GM12878 (cell line): ENCODE data around the gene SHANK1.

Experiments
- CEBPB ChIP-seq, 2 experiments: fragments of 150-350 bp in 1 of 2; IDR thresholded peaks; 2 replicates each; pipeline ENCODE4 v1.6.1; 2012 to 2014; ENCODE audit warnings: low read depth in 2 of 2, low read length in 2 of 2, borderline replicate concordance in 1 of 2, inconsistent platforms in 1 of 2
- SIN3A ChIP-seq: IDR thresholded peaks from 2 replicates; pipeline ENCODE4 v1.6.1; 2012; ENCODE audit warnings: low read depth, low read length, improper control_type of control experiment

DNA sequence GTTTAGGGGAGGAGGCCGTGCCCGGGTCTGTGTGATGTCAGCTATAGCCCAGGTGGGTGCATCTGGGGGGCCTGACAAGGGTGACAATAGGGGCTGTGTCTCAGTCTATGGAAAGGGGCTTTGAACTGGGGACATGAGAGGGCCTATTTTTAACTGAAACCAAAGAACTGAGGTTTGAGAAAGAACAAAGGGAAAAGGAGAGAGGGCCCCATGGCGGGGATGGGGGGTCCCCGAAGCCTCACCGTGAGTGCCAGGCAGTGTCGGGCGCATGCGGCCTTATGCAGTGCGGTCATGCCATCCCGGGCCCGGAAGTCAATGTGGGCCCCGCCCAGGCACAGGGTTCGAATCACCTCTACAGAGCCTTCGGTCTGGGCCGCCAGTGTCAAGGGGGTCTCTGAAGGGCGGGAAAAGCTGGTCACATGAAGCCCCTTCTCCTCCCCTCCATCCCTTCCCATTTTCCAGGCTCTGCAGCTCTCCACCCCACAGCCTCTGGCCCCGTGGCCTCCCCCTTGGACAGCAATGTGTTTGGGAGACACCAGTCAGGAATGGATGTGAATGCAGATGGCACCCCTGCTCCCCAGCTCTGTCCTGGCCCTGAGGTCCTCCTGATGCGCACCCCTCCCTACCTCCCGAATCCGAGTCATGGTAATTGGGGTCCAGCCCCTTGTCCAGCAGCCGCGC lies 5.9 kb downstream of the SHANK1 start:
- TF ChIP-seq SIN3A, result no peak
- no peak for TF ChIP-seq CEBPB (IDR thresholded peaks at IDR 0.05; ENCODE audit: borderline replicate concordance in 1 of 2, low read depth in 2 of 2, low read length in 2 of 2)
